Measurements from ENCODE around the gene BLMH.

Gene BLMH

GRCh38 chr17:30333503-30334360, 42.0 kb upstream of the BLMH start, which contains the start of gene TMIGD1:
Gene TMIGD1, minus strand, starts transcription at chr17:30334057. Its CDS starts 1,924 bp downstream, at chr17:30332133.
- Histone ChIP-seq H3K9me3 (ENCODE audit: insufficient read depth, low read length) (no peaks in the 10 kb centered on the region), H3K36me3 (ENCODE audit: insufficient read depth, insufficient read length, low read length) (no peaks in the 10 kb centered on the region), H3K4me3 (ENCODE audit: insufficient read length, low read depth) (no peak within 1 kb of the TSS), H3K9ac (ENCODE audit: insufficient read length, low read depth) (no peak within 1 kb of the TSS), H3K4me1 (ENCODE audit: insufficient read depth, insufficient read length) (no peaks in the 10 kb centered on the region), H3K27me3 (ENCODE audit: insufficient read depth, insufficient read length) (no peaks in the 10 kb centered on the region)
- TF ChIP-seq SUZ12 (IDR thresholded peaks at IDR 0.05; ENCODE audit: extremely low read depth, insufficient read depth, insufficient read length) (no peak), ZNF274 (IDR thresholded peaks at IDR 0.05; ENCODE audit: low read depth, low read length) (no peak), YY1 (IDR thresholded peaks at IDR 0.05; ENCODE audit: insufficient read depth, insufficient read length) (no peak)
- no peak for DNase-seq (ENCODE audit: low read depth, low spot score)

- H3K36me3 ChIP-seq (ENCODE audit: insufficient read depth, insufficient read length, low read length), result no peaks in the 10 kb centered on the region
- no peak for DNase-seq (ENCODE audit: low read depth, low spot score)
- TF ChIP-seq ZNF274 (IDR thresholded peaks at IDR 0.05; ENCODE audit: low read depth, low read length) (no peak), YY1 (IDR thresholded peaks at IDR 0.05; ENCODE audit: insufficient read depth, insufficient read length) (no peak), SUZ12 (IDR thresholded peaks at IDR 0.05; ENCODE audit: extremely low read depth, insufficient read depth, insufficient read length) (no peak)
- no peaks in the 10 kb centered on the region for H3K4me1 ChIP-seq (ENCODE audit: insufficient read depth, insufficient read length)
- no peaks in the 10 kb centered on the region for H3K27me3 ChIP-seq (ENCODE audit: insufficient read depth, insufficient read length)
- no peaks in the 10 kb centered on the region for H3K9me3 ChIP-seq (ENCODE audit: insufficient read depth, low read length)
- no peak overlapping the region for H3K9ac ChIP-seq (ENCODE audit: insufficient read length, low read depth)
- H3K4me3 ChIP-seq (ENCODE audit: insufficient read length, low read depth), result no peak overlapping the region
These were observed 40.4 kb upstream of the BLMH start for GRCh38 chr17:30332057-30332542.

GRCh38 chr17:30326809-30327208, 35.1 kb upstream of the BLMH start:
- peaks cover 2% of the 10 kb centered on the region for H3K27me3 ChIP-seq (ENCODE audit: insufficient read depth, insufficient read length)
- H3K9me3 ChIP-seq (ENCODE audit: insufficient read depth, low read length), result no peaks in the 10 kb centered on the region
- H3K9ac ChIP-seq (ENCODE audit: insufficient read length, low read depth), result no peak overlapping the region
- no peaks in the 10 kb centered on the region for H3K36me3 ChIP-seq (ENCODE audit: insufficient read depth, insufficient read length, low read length)
- no peaks in the 10 kb centered on the region for H3K4me1 ChIP-seq (ENCODE audit: insufficient read depth, insufficient read length)
- no peak overlapping the region for H3K4me3 ChIP-seq (ENCODE audit: insufficient read length, low read depth)
- no peak for DNase-seq (ENCODE audit: low read depth, low spot score)
- TF ChIP-seq ZNF274 (IDR thresholded peaks at IDR 0.05; ENCODE audit: low read depth, low read length) (no peak), YY1 (IDR thresholded peaks at IDR 0.05; ENCODE audit: insufficient read depth, insufficient read length) (no peak), SUZ12 (IDR thresholded peaks at IDR 0.05; ENCODE audit: extremely low read depth, insufficient read depth, insufficient read length) (no peak)

GRCh38 chr17:30324723-30325122, 33.0 kb upstream of the BLMH start:
- H3K4me3 ChIP-seq (ENCODE audit: insufficient read length, low read depth), result no peak overlapping the region
- no peaks in the 10 kb centered on the region for H3K36me3 ChIP-seq (ENCODE audit: insufficient read depth, insufficient read length, low read length)
- no peak for DNase-seq (ENCODE audit: low read depth, low spot score)
- TF ChIP-seq SUZ12 (IDR thresholded peaks at IDR 0.05; ENCODE audit: extremely low read depth, insufficient read depth, insufficient read length), result no peak
- no peak for TF ChIP-seq YY1 (IDR thresholded peaks at IDR 0.05; ENCODE audit: insufficient read depth, insufficient read length)
- no peak for TF ChIP-seq ZNF274 (IDR thresholded peaks at IDR 0.05; ENCODE audit: low read depth, low read length)
- H3K4me1 ChIP-seq (ENCODE audit: insufficient read depth, insufficient read length), result no peaks in the 10 kb centered on the region
- H3K9ac ChIP-seq (ENCODE audit: insufficient read length, low read depth), result no peak overlapping the region
- H3K9me3 ChIP-seq (ENCODE audit: insufficient read depth, low read length), result no peaks in the 10 kb centered on the region
- peaks cover 2% of the 10 kb centered on the region for H3K27me3 ChIP-seq (ENCODE audit: insufficient read depth, insufficient read length)

- DNase-seq (ENCODE audit: low read depth, low spot score), result no peak
- Histone ChIP-seq H3K27me3 (ENCODE audit: insufficient read depth, insufficient read length) (peaks cover 2% of the 10 kb centered on the region), H3K4me1 (ENCODE audit: insufficient read depth, insufficient read length) (no peaks in the 10 kb centered on the region), H3K9ac (ENCODE audit: insufficient read length, low read depth) (no peak overlapping the region), H3K9me3 (ENCODE audit: insufficient read depth, low read length) (no peaks in the 10 kb centered on the region), H3K4me3 (ENCODE audit: insufficient read length, low read depth) (no peak overlapping the region), H3K36me3 (ENCODE audit: insufficient read depth, insufficient read length, low read length) (no peaks in the 10 kb centered on the region)
- no peak for TF ChIP-seq YY1 (IDR thresholded peaks at IDR 0.05; ENCODE audit: insufficient read depth, insufficient read length)
- no peak for TF ChIP-seq ZNF274 (IDR thresholded peaks at IDR 0.05; ENCODE audit: low read depth, low read length)
- TF ChIP-seq SUZ12 (IDR thresholded peaks at IDR 0.05; ENCODE audit: extremely low read depth, insufficient read depth, insufficient read length), result no peak
These were observed 32.2 kb upstream of the BLMH start for GRCh38 chr17:30323895-30324319.

GRCh38 chr17:30323262-30323894, 31.6 kb upstream of the BLMH start:
- TF ChIP-seq ZNF274 (IDR thresholded peaks at IDR 0.05; ENCODE audit: low read depth, low read length), result no peak
- TF ChIP-seq YY1 (IDR thresholded peaks at IDR 0.05; ENCODE audit: insufficient read depth, insufficient read length), result no peak
- TF ChIP-seq SUZ12 (IDR thresholded peaks at IDR 0.05; ENCODE audit: extremely low read depth, insufficient read depth, insufficient read length), result no peak
- Histone ChIP-seq H3K4me1 (ENCODE audit: insufficient read depth, insufficient read length) (no peaks in the 10 kb centered on the region), H3K9ac (ENCODE audit: insufficient read length, low read depth) (no peak overlapping the region)

GRCh38 chr17:30321314-30321713, 29.6 kb upstream of the BLMH start:
- Histone ChIP-seq H3K4me1 (ENCODE audit: insufficient read depth, insufficient read length) (no peaks in the 10 kb centered on the region), H3K4me3 (ENCODE audit: insufficient read length, low read depth) (no peak overlapping the region), H3K36me3 (ENCODE audit: insufficient read depth, insufficient read length, low read length) (no peaks in the 10 kb centered on the region), H3K9ac (ENCODE audit: insufficient read length, low read depth) (no peak overlapping the region), H3K27me3 (ENCODE audit: insufficient read depth, insufficient read length) (no peaks in the 10 kb centered on the region), H3K9me3 (ENCODE audit: insufficient read depth, low read length) (no peaks in the 10 kb centered on the region)
- no peak for DNase-seq (ENCODE audit: low read depth, low spot score)
- TF ChIP-seq YY1 (IDR thresholded peaks at IDR 0.05; ENCODE audit: insufficient read depth, insufficient read length) (no peak), SUZ12 (IDR thresholded peaks at IDR 0.05; ENCODE audit: extremely low read depth, insufficient read depth, insufficient read length) (no peak), ZNF274 (IDR thresholded peaks at IDR 0.05; ENCODE audit: low read depth, low read length) (no peak)

More at GRCh38 chr17:30323262-30323894, 31.6 kb upstream of the BLMH start:
- DNase-seq (ENCODE audit: low read depth, low spot score), result no peak
- Histone ChIP-seq H3K36me3 (ENCODE audit: insufficient read depth, insufficient read length, low read length) (no peaks in the 10 kb centered on the region), H3K9me3 (ENCODE audit: insufficient read depth, low read length) (no peaks in the 10 kb centered on the region), H3K27me3 (ENCODE audit: insufficient read depth, insufficient read length) (peaks cover 2% of the 10 kb centered on the region), H3K4me3 (ENCODE audit: insufficient read length, low read depth) (no peak overlapping the region)

Data from NT2/D1 (cell line).